IPS-18c (cell line): ENCODE measurements around the gene HRCT1.
"Not testable (repeated sequence)": the region's sequence is repeated elsewhere in the genome, so short reads cannot be mapped to it uniquely, and the experiment has no call there.

ENCODE experiments used
- H3K4me3 ChIP-seq: 2 replicates; pipeline ENCODE4 v1.7.0; 2013; ENCODE audit warnings: low read depth, mild to moderate bottlenecking, low read length, moderate library complexity; ENCODE audit not compliant: insufficient read depth
- H3K9me3 ChIP-seq: one replicate; pipeline ENCODE4 v1.6.1; 2013; ENCODE audit warnings: mild to moderate bottlenecking, low read length, moderate library complexity; ENCODE audit not compliant: control insufficient read depth, insufficient read depth

Gene HRCT1

GRCh38 chr9:35882996-35883395 is 23.0 kb upstream of the HRCT1 start:
- Histone ChIP-seq H3K9me3 (no peaks in the 10 kb centered on the region), H3K4me3 (no peak overlapping the region)

- not testable (repeated sequence) for H3K9me3 ChIP-seq, H3K4me3 ChIP-seq
Measured at GRCh38 chr9:35884908-35885307, 21.1 kb upstream of the HRCT1 start.

GRCh38 chr9:35891646-35892045 is 14.4 kb upstream of the HRCT1 start:
- no peak overlapping the region for H3K4me3 ChIP-seq
- no peaks in the 10 kb centered on the region for H3K9me3 ChIP-seq

- H3K4me3 ChIP-seq: no peak overlapping the region
Measured at GRCh38 chr9:35892051-35892450, 14.0 kb upstream of the HRCT1 start.

GRCh38 chr9:35896570-35896969 is 9.4 kb upstream of the HRCT1 start:
- Histone ChIP-seq H3K9me3 (no peaks in the 10 kb centered on the region), H3K4me3 (no peak overlapping the region)

More at GRCh38 chr9:35892051-35892450, 14.0 kb upstream of the HRCT1 start:
- H3K9me3 ChIP-seq: no peaks in the 10 kb centered on the region

GRCh38 chr9:35897376-35898099 is 8.5 kb upstream of the HRCT1 start:
- H3K9me3 ChIP-seq, H3K4me3 ChIP-seq: not testable (repeated sequence)

- H3K9me3 ChIP-seq: no peaks in the 10 kb centered on the region
- H3K4me3 ChIP-seq: no peak overlapping the region
Measured at GRCh38 chr9:35898337-35898736, 7.7 kb upstream of the HRCT1 start.

GRCh38 chr9:35899021-35899420 is 7.0 kb upstream of the HRCT1 start:
- Histone ChIP-seq H3K4me3 (no peak overlapping the region), H3K9me3 (no peaks in the 10 kb centered on the region)

GRCh38 chr9:35903049-35903448 is 3.0 kb upstream of the HRCT1 start:
- no peak overlapping the region for H3K4me3 ChIP-seq
- no peaks in the 10 kb centered on the region for H3K9me3 ChIP-seq

GRCh38 chr9:35904338-35904737 is 1.7 kb upstream of the HRCT1 start:
- Histone ChIP-seq H3K9me3 (no peaks in the 10 kb centered on the region), H3K4me3 (no peak overlapping the region)

- no peaks in the 10 kb centered on the region for H3K9me3 ChIP-seq
- H3K4me3 ChIP-seq: no peak overlapping the region
Measured at GRCh38 chr9:35905051-35905781, 786 bp upstream of the HRCT1 start.

- H3K9me3 ChIP-seq: no peaks in the 10 kb centered on the region
- no peak overlapping the region for H3K4me3 ChIP-seq
Measured at GRCh38 chr9:35906923-35907699, 1.1 kb downstream of the HRCT1 start.

- Histone ChIP-seq H3K4me3 (no peak overlapping the region), H3K9me3 (no peaks in the 10 kb centered on the region)
Measured at GRCh38 chr9:35907711-35908503, 1.9 kb downstream of the HRCT1 start.

GRCh38 chr9:35908504-35909125 is 2.6 kb downstream of the HRCT1 start:
- no peak overlapping the region; the same call in 1 of the 2 replicates for H3K4me3 ChIP-seq
- H3K9me3 ChIP-seq: no peaks in the 10 kb centered on the region

GRCh38 chr9:35909274-35909673 is 3.3 kb downstream of the HRCT1 start, which contains the start of gene SPAAR:
Gene SPAAR, plus strand, starts transcription at chr9:35909490. Its CDS starts 974 bp downstream, at chr9:35910464.
- H3K4me3 ChIP-seq: no peak within 1 kb of the TSS; the same call in 1 of the 2 replicates
- H3K9me3 ChIP-seq: no peaks in the 10 kb centered on the region

- H3K4me3 ChIP-seq: no peak overlapping the region; the same call in 1 of the 2 replicates
- H3K9me3 ChIP-seq: no peaks in the 10 kb centered on the region
Measured at GRCh38 chr9:35909687-35910612, 3.9 kb downstream of the HRCT1 start.
